GM12878 (cell line): ENCODE measurements around the gene KAZN. TPM values are rescaled to one million over a fixed set of nuclear protein-coding genes. Genes with fewer than 3 reads are reported as not detected.

Source experiments
- ATAC-seq: fragments of 200-7000 bp; cut with Tn5 transposase; 3 replicates; pipeline ENCODE4 v1.9.1; 2020; ENCODE audit warnings: mild to moderate bottlenecking, moderate library complexity
- BruUV-seq: library from RNA; stranded (reverse); fragments of 400-500 nt; replicated peaks from 2 replicates; lab custom pipeline; 2021; lab: Mats Ljungman, UMichigan
- CTCF ChIA-PET: fragments of 300-600 bp; sonication (Branson Sonifier 250); formaldehyde crosslinking; extraction: SDS; loops from one replicate; lab custom pipeline; 2021; ENCODE audit warnings: inconsistent platforms; lab: Yijun Ruan, JAX
- POLR2A ChIA-PET: fragments of 350-600 bp; formaldehyde crosslinking; extraction: SDS; loops from one replicate; lab custom pipeline; 2021; ENCODE audit warnings: inconsistent platforms; lab: Charles Lee
- RAD21 ChIA-PET: fragments of 300-600 bp; sonication (Branson Sonifier 250); formaldehyde crosslinking; loops from one replicate; lab custom pipeline; 2023; ENCODE audit warnings: antibody characterized with exemption; ENCODE audit not compliant: unreplicated experiment; lab: Charles Lee
- SMC1A ChIA-PET: fragments of 300-600 bp; sonication (Branson Sonifier 250); formaldehyde crosslinking; loops from one replicate; lab custom pipeline; 2023; ENCODE audit not compliant: unreplicated experiment, uncharacterized antibody; lab: Charles Lee
- DNase-seq: peaks from one replicate; pipeline ENCODE4 v3.0.0-alpha.2; 2011; ENCODE audit warnings: low read depth, low spot score
- FAIRE-seq: peaks from 3 replicates; lab custom pipeline; 2011; peaks lifted over from hg19 to GRCh38; lab: Jason Lieb, UNC
- H2AFZ ChIP-seq: 2 replicates; pipeline ENCODE4 v1.6.0; 2011; ENCODE audit warnings: low read depth, low read length, control low read depth; ENCODE audit not compliant: control insufficient read depth
- H3K27ac ChIP-seq: 2 replicates; pipeline ENCODE4 v1.5.1; 2011; ENCODE audit warnings: control low read depth; ENCODE audit not compliant: control insufficient read depth, insufficient read depth
- H3K27me3 ChIP-seq, 2 experiments: replicated peaks in 1 of 2; 2 replicates each; pipeline versions ENCODE4 v1.6.0 to v1.6.1; 2011; ENCODE audit warnings: low read length in 1 of 2; ENCODE audit not compliant: control insufficient read depth in 2 of 2, insufficient read depth in 2 of 2
- H3K36me3 ChIP-seq, 2 experiments: 2 replicates each; pipeline ENCODE4 v1.5.1; 2011; ENCODE audit warnings: low read length in 1 of 2; ENCODE audit not compliant: control insufficient read depth in 2 of 2, insufficient read depth in 2 of 2
- H3K4me1 ChIP-seq: 2 replicates; pipeline ENCODE4 v1.6.1; 2011; ENCODE audit warnings: mild to moderate bottlenecking, low read length, moderate library complexity, mixed read lengths; ENCODE audit not compliant: control insufficient read depth, insufficient read depth
- H3K4me2 ChIP-seq: 2 replicates; pipeline ENCODE4 v1.6.0; 2011; ENCODE audit warnings: control low read depth; ENCODE audit not compliant: control insufficient read depth, insufficient read depth
- H3K4me3 ChIP-seq: fragments of 200-600 bp; sonication (generic); 2 replicates; pipeline ENCODE4 v1.5.1; 2016
- H3K79me2 ChIP-seq: 2 replicates; pipeline ENCODE4 v1.6.0; 2011; ENCODE audit warnings: low read length; ENCODE audit not compliant: control insufficient read depth, insufficient read depth
- H3K9ac ChIP-seq: 2 replicates; pipeline ENCODE4 v1.8.0; 2011; ENCODE audit warnings: low read length, control low read depth, mixed read lengths; ENCODE audit not compliant: control insufficient read depth, insufficient read depth
- H3K9me3 ChIP-seq: replicated peaks from 3 replicates; pipeline ENCODE4 v1.5.1; 2011; ENCODE audit warnings: mild to moderate bottlenecking, low read length; ENCODE audit not compliant: control insufficient read depth, insufficient read depth
- H4K20me1 ChIP-seq: 2 replicates; pipeline ENCODE4 v1.6.0; 2011; ENCODE audit not compliant: control insufficient read depth, insufficient read depth
- BCL11A ChIP-seq: IDR thresholded peaks from 2 replicates; pipeline ENCODE4 v1.6.1; 2011; ENCODE audit warnings: low read depth, low read length
- CREB1 ChIP-seq: IDR thresholded peaks from 2 replicates; pipeline ENCODE4 v1.6.1; 2012; ENCODE audit warnings: low read depth, mild to moderate bottlenecking, inconsistent platforms
- E2F8 ChIP-seq: fragments of 450-650 bp; IDR thresholded peaks from 2 replicates; pipeline ENCODE4 v1.6.1; 2018; ENCODE audit warnings: mild to moderate bottlenecking, low read depth, moderate library complexity; ENCODE audit not compliant: partially characterized antibody
- GABPA ChIP-seq: IDR thresholded peaks from 2 replicates; pipeline ENCODE4 v1.6.1; 2014; ENCODE audit warnings: antibody characterized with exemption, low read depth, mild to moderate bottlenecking, inconsistent platforms
- HDAC2 ChIP-seq: fragments of 200-600 bp; sonication (generic); IDR thresholded peaks from 2 replicates; pipeline ENCODE4 v1.6.1; 2017
- IKZF1 ChIP-seq: fragments of 450-650 bp; conservative IDR thresholded peaks from 2 replicates; pipeline ENCODE4 v1.6.1; 2017; ENCODE audit warnings: antibody characterized with exemption, mild to moderate bottlenecking
- IKZF2 ChIP-seq, 2 experiments: fragments of 450-650 bp; IDR thresholded peaks; 2 replicates each; pipeline ENCODE4 v1.6.1; 2017; ENCODE audit warnings: mild to moderate bottlenecking in 2 of 2, moderate library complexity in 2 of 2
- IRF4 ChIP-seq: IDR thresholded peaks from 2 replicates; pipeline ENCODE4 v1.6.1; 2011; ENCODE audit warnings: low read depth, low read length
- IRF5 ChIP-seq: fragments of 450-650 bp; IDR thresholded peaks from 2 replicates; pipeline ENCODE4 v1.6.1; 2017; ENCODE audit warnings: borderline replicate concordance
- KLF5 ChIP-seq: fragments of 450-650 bp; IDR thresholded peaks from 2 replicates; pipeline ENCODE4 v1.6.1; 2014; ENCODE audit warnings: mild to moderate bottlenecking; ENCODE audit not compliant: partially characterized antibody
- NFYB ChIP-seq: IDR thresholded peaks from 2 replicates; pipeline ENCODE4 v1.6.1; 2011; ENCODE audit warnings: low read depth, mild to moderate bottlenecking, low read length, improper control_type of control experiment, moderate library complexity; ENCODE audit not compliant: insufficient read depth
- RAD21 ChIP-seq: IDR thresholded peaks from 2 replicates; pipeline ENCODE4 v1.6.1; 2011; ENCODE audit warnings: mild to moderate bottlenecking, low read depth, low read length, moderate library complexity; ENCODE audit not compliant: insufficient read depth
- RBBP5 ChIP-seq: fragments of 200-600 bp; sonication (generic); conservative IDR thresholded peaks from 2 replicates; pipeline ENCODE4 v1.6.1; 2016
- ZBTB11 ChIP-seq: fragments of 450-650 bp; formaldehyde crosslinking; IDR thresholded peaks from 2 replicates; pipeline ENCODE4 v1.5.0; 2022; ENCODE audit warnings: mild to moderate bottlenecking, missing genetic modification characterization
- ZNF207 ChIP-seq: fragments of 450-650 bp; IDR thresholded peaks from 2 replicates; pipeline ENCODE4 v1.6.1; 2014; ENCODE audit warnings: antibody characterized with exemption, mild to moderate bottlenecking, borderline replicate concordance
- WGBS: methylation state at CpG from one replicate; pipeline ENCODE4 v1.1.6; 2016; ENCODE audit warnings: low lambda C conversion rate; ENCODE audit not compliant: insufficient replicate concordance, insufficient coverage; ENCODE audit errors: missing lambda C conversion rate; 5-methylcytosine and 5-hydroxymethylcytosine counted together
- in situ Hi-C: fragments of 300-500 bp; cut with MboI; formaldehyde crosslinking; loops from 9 replicates; pipeline ENCODE4 v1.14.3; 2018; ENCODE audit warnings: mixed read lengths
- intact Hi-C: fragments of 100-400 bp; cut with micrococcal nuclease; formaldehyde crosslinking; loops from one replicate; pipeline ENCODE4 v1.14.2; 2022; ENCODE audit not compliant: unreplicated experiment
- polyA plus RNA-seq, 11 experiments: library from polyadenylated mRNA; depleted of rRNA in 4 of 11; unstranded in 6 of 11; stranded (reverse) in 5 of 11; fragments of >200 nt; fragmentation: Nextera tagmentation in 4 of 11; fragmentation: Illumina TruSeq in 1 of 11; extraction: Ambion mirVana in 4 of 11; extraction: Trizol in 1 of 11; gene quantifications; 1 replicate in 1 of 11; 2 replicates in 10 of 11; pipeline versions ENCODE4 v1.2.1 to v1.2.3, GENCODE V29; 2011 to 2016; ENCODE audit warnings: inconsistent platforms in 2 of 11, missing spikeins in 2 of 11, low read depth in 1 of 11
- total RNA-seq, 4 experiments: library from RNA; depleted of rRNA in 3 of 4; stranded (reverse); fragments of >200 nt in 3 of 4; fragmentation: Illumina TruSeq in 1 of 4; extraction: Trizol in 1 of 4; gene quantifications; 2 replicates each; pipeline versions ENCODE4 v1.2.1 to v1.2.3, GENCODE V29; 2013 to 2021

Gene KAZN
- total and polyA plus RNA-seq, 10 of the 15 experiments (the other 5 are each of a cell fraction or from before 2014, with no cell fraction given): 0.72 to 4.0 (median 1.2) TPM

- no peak for TF ChIP-seq E2F8
- TF ChIP-seq ZBTB11 (CRISPR knock-in tag): no peak
- TF ChIP-seq RAD21: no peak
- no peak for TF ChIP-seq CREB1
These were observed 445.4 kb downstream of the KAZN start (continued) for GRCh38 chr1:15043934-15044333.

- CTCF ChIA-PET: interaction anchor here (0.9 to 1.5 kb wide), 3 partner anchors 11 to 268 kb away, joined by 3 to 7 read pairs (median 4); no protein-coding TSS in a partner anchor
- TF ChIP-seq NFYB: no peak
- TF ChIP-seq KLF5: no peak
- TF ChIP-seq IKZF2 (IDR thresholded peaks at IDR 0.05): no peak
- TF ChIP-seq IRF5: no peak
- TF ChIP-seq IRF4: no peak
- no peak for TF ChIP-seq GABPA
- no peak for TF ChIP-seq ZNF207
- no peak for TF ChIP-seq IKZF1
- no peak for TF ChIP-seq HDAC2
- no peak for TF ChIP-seq RBBP5
- TF ChIP-seq BCL11A: no peak
These were observed 446.6 kb downstream of the KAZN start for GRCh38 chr1:15045123-15045522.

More at GRCh38 chr1:15045123-15045522, 446.6 kb downstream of the KAZN start:
- no peak overlapping the region for H3K27ac ChIP-seq
- no peaks in the 10 kb centered on the region for H3K4me1 ChIP-seq
- in situ Hi-C loops: no loop called here
- no peak overlapping the region for H3K4me2 ChIP-seq
- H3K36me3 ChIP-seq: no peaks in the 10 kb centered on the region
- POLR2A ChIA-PET: no interaction called here
- DNase-seq: no peak
- SMC1A ChIA-PET: no interaction called here
- RAD21 ChIA-PET: no interaction called here
- H3K9me3 ChIP-seq: no peaks in the 10 kb centered on the region; the same call in 2 of the 3 replicates
- no peak overlapping the region for H2AFZ ChIP-seq
- H3K9ac ChIP-seq: no peak overlapping the region
- H3K27me3 ChIP-seq: no peaks in the 10 kb centered on the region
- no peaks in the 10 kb centered on the region; the same call in 1 of the 2 replicates for H4K20me1 ChIP-seq
- no TSS peak for BruUV-seq
- FAIRE-seq: no peak
- 35% methylated on average over 7 of the region's 7 CpGs for WGBS
- intact Hi-C loops: loop anchor here (5.0 to 10.0 kb wide), 5 partner anchors 130 to 1080 kb away; no protein-coding TSS in a partner anchor
- ATAC-seq: no peak
- H3K4me3 ChIP-seq: no peak overlapping the region
- no peaks in the 10 kb centered on the region for H3K79me2 ChIP-seq
